Anterior cingulate cortex (tissue), 58 donors: ENCODE measurements around the gene ISCA1.
A peak's percentile ranks its signal among the peaks of the same experiment; 100 is the strongest.
"Not testable (repeated sequence)": the region's sequence is repeated elsewhere in the genome, so short reads cannot be mapped to it uniquely, and the experiment has no call there.

Experiments used
- DNase-seq, 58 donors: peaks; one replicate each; lab custom pipeline; 2025; lab: John Stamatoyannopoulos, UW

The ISCA1 gene

GRCh38 chr9:86282077-86282978 lies at the start of gene ISCA1:
Gene ISCA1 (minus strand): TSS chr9:86282538. CDS start chr9:86282458, 80 bp downstream.
- DNase-seq: peak; percentile 51 to 98 (median 94)

DNA sequence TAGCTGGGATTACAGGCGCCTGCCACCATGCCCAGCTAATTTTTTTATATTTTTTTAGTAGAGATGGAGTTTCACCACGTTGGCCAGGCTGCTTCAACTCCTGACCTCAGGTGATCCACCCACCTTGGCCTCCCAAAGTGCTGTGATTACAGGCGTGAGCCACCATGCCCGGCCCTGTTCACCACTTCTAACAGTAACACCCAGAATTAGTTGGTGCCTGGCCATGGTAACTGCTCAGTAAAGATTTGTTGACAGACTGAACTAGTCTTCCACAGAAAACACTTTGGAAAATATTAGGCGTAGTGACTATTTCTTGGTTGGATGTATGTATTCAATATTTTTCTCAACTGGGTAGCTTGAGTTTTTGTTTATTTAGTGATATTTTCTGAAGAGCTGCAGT lies 47.8 kb upstream of the ISCA1 start:
- DNase-seq: no peak

DNA sequence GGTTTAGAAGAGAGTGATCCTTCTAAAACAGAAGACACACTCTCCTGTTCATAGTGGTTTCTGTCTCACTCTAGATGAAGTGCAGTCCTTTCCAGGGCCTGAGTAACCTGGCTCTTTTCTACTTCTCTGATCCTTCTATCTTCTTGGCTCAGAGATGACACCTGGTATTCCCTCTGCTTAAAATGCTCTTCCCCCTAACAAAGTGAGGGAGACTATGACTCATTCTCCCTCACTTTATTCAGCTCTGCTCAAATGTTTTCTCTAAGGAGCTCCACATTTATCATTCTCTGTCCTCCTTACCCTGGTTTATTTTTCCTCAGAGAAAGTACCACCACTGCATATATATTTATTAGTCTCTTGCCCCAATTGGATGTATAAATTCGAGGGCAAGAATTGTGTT lies 47.3 kb upstream of the ISCA1 start:
- DNase-seq: no peak

- no peak for DNase-seq
These were observed 45.8 kb upstream of the ISCA1 start for GRCh38 chr9:86328156-86328555.

DNA sequence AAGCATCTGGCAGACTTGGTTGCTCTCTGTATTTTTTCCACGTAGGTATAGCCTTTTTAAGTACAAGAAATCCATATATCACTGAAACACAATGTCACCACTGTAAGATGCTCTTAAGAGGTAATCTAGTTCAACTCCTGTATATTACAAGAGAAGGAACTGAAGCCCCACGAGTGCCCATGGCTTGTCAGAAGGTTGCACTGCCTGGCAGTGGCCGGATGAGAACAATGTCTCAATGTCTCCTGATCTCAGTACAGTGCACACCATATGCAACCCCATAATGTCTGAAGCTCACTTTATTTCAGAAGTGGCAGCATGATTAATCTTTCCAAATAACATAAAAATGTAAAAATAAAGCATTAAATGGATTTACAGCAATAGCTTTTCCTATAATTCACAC lies 44.2 kb upstream of the ISCA1 start:
- peak in 8 of 58 donors; percentile 4 to 33 (median 6) for DNase-seq

DNA sequence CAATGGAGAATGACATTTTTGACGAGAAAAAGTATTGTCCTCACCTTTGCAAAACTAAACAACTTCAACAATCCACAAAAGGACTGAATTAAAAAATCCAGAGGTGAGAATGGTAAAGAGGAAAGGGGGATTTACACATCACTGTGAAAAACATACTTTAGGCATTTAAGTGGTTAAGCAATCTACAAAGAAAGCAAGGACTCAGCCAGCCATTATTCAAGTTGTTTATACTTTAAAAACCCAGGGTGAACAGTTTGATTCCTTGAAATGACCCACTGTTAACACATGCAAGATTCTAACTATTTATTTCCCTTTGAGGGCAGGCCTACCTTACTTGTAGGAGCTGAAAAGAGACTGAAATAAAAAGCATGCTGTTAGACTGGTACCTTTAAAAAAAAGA lies 42.6 kb upstream of the ISCA1 start:
- no peak for DNase-seq

GRCh38 chr9:86324308-86324707 lies 42.0 kb upstream of the ISCA1 start:
- DNase-seq: peak in 22 of 58 donors; percentile 2 to 68 (median 17)

DNA sequence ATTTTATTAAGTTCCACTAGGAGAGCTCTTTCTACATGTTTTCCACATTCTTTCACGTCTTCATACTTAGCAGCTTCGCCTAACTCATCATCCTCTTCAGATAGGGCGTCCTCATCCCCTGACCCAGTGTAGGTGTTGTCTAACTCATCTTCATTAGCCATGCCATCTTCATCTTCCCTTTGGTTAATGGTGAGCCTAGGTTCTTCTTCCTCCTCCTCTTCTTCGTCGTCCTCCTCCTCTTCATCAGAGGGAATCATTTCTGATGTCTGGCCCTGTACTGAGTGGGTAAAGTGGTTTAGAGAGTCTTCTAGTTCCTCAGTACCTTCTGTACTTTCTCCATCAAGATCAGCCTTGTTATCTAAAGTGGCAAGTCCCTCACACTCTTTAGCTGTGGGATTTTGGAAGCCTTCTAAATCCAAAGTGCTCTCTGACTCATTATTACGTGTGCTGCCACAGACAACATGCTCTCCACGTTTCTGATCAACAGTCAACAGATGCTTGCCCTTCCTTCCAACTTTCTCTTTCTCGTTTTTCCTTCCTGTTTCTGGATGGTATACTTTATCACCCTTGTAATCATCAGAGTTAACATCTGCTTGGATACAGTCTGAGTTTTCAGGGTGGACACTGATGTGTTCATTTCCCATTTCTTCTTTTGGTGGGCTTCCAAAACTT lies 40.8 kb upstream of the ISCA1 start:
- DNase-seq: no peak

- DNase-seq: no peak
These were observed 39.0 kb upstream of the ISCA1 start for GRCh38 chr9:86321373-86321772.

- DNase-seq: no peak
These were observed 35.8 kb upstream of the ISCA1 start for GRCh38 chr9:86318187-86318586.

DNA sequence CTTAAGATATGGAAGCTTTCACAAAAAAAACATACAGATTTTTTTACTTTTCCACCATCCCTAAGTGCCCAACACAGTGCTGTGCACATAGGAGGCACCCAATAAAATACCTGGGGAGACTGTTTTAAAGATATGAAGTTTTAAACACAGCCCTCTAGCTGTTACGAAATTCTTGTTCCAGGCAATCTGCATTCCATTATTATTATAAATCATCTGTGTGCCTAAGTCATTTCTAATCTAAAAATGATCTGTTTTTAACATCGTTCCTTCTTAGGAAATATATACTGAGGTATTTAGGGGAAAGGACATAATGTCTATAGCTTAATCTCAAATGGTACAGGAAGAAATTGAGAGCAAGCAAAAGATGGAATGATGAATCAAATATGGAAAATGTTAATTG lies 32.7 kb upstream of the ISCA1 start:
- DNase-seq: no peak

DNA sequence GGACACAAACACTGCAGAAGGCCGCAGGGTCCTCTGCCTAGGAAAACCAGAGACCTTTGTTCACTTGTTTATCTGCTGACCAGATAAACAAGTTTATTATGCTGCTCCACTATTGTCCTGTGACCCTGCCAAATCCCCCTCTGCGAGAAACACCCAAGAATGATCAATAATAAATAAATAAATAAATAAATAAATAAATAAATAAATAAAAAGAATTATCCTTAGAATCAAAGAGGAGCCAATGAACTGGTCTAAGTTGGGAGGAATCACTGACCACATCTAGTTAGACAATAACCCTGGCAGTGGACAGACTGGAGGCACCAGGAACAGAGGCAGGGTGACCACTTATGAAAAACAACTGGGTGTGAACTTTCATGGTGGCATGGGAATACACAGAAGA lies 30.6 kb upstream of the ISCA1 start:
- DNase-seq: not testable (repeated sequence)

GRCh38 chr9:86308687-86309086 lies 26.3 kb upstream of the ISCA1 start:
- DNase-seq: no peak

- no peak for DNase-seq
These were observed 21.9 kb upstream of the ISCA1 start for GRCh38 chr9:86304236-86304730.

DNA sequence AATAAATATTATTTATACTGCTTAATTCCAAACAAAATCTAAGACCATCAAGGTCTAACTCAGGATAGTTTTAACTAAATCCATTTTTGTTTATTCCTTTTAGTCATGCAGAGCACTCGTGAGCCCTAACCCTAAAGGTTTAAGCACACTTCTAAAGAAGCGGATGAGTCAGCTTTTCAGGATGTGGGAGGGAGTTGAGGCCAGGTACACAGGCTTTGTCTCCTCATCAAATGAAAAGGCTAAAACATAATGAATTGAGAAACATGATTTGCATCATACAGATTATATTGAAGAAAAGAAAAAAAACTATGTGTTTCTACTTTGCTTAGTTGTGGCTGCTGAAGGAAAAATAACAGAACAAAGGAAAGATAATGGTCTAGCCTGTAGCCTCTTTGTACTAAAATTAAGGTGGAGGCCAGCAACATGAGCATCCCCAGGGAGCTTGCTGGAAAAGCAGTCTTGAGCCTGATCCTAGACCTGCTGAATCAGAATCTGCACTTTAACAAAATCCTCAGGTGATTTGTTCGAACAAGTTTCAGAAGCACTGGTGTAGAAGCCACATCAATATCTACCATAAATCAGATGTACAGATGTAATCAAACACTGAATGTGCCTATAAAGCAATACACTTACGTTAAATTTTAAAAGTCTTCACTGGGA lies 21.1 kb upstream of the ISCA1 start:
- no peak for DNase-seq

DNA sequence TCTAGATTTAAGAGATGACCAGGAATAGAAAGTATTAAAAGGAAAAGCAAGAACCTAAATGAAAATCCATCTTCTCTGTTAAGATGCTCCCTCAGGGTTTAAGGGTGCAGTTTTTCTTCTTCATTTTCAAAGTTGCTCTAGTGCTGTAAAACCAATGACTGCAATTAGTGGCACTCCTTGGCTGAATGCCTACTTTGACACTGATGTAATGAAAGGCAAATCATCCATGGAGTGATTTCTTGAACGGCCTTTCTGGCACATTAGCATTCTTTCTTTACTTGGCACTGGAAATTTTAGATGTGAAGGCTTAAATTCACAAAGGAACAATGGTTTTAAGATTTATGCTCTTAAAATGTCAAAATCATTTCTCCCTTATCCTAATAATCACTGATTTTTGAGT lies 19.3 kb upstream of the ISCA1 start:
- no peak for DNase-seq

GRCh38 chr9:86300701-86301100 lies 18.4 kb upstream of the ISCA1 start:
- DNase-seq: no peak

GRCh38 chr9:86298873-86299272 lies 16.5 kb upstream of the ISCA1 start:
- peak in 4 of 58 donors; percentile 13 to 21 (median 17) for DNase-seq

- DNase-seq: not testable (repeated sequence)
These were observed 8.0 kb upstream of the ISCA1 start for GRCh38 chr9:86290341-86290740.

DNA sequence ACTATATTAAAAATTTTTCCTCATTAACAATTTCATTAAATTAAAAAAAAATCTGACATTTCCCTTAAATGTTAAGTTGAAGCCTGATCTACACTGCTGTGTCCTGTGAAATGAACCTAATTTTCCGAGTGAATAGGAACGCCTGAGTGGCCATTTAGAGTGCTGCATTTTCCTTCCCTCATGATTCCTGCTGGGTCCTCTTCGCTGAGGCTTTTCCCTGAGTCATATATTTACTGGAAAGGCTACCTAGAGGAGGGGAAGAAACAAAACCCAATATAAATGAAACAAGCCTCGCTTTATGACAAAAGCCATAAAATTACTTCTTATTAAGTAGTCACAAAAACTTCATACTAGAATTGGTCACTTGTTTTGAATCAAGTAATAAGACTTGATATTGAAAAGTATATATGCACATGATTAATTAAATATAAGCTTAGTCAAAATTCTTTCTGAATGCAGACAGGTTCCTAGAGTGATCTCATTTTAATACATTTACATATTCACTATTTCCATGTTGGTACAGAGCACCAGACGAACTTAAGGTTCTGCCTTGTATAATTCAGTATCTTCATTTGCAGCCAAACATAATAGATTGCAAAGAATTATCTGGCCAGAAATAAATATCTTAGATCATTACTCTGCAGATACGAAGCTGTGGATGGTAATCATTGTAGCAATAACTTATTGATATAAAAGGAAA lies 6.3 kb upstream of the ISCA1 start:
- no peak for DNase-seq
